ENCODE measurements around the gene LBHD1.
A peak's percentile ranks its signal among the peaks of the same experiment; 100 is the strongest.
"Not testable (repeated sequence)": the region's sequence is repeated elsewhere in the genome, so short reads cannot be mapped to it uniquely, and the experiment has no call there.

Gene LBHD1

GRCh38 chr11:62671608-62672389 is at the start of gene LBHD1, which contains the start of gene UQCC3:
Gene LBHD1, minus strand, starts transcription at chr11:62672267. Its CDS starts 2,236 bp downstream, at chr11:62670031.
Gene UQCC3, plus strand, starts transcription at chr11:62671673. Its CDS starts 73 bp downstream, at chr11:62671746.
- peak; percentile 86 to 88 for DNase-seq

GRCh38 chr11:62719302-62719978 is 47.4 kb upstream of the LBHD1 start:
- no peak for DNase-seq

GRCh38 chr11:62716816-62717215 is 44.7 kb upstream of the LBHD1 start:
- no peak for DNase-seq

GRCh38 chr11:62716206-62716605 is 44.1 kb upstream of the LBHD1 start:
- DNase-seq = no peak

GRCh38 chr11:62715150-62716130 is 43.4 kb upstream of the LBHD1 start:
- no peak for DNase-seq

- DNase-seq = no peak
Measured at GRCh38 chr11:62713343-62713742, 41.3 kb upstream of the LBHD1 start.

- DNase-seq = no peak
Measured at GRCh38 chr11:62712861-62713260, 40.8 kb upstream of the LBHD1 start.

- no peak for DNase-seq
Measured at GRCh38 chr11:62712276-62712812, 40.3 kb upstream of the LBHD1 start.

- no peak for DNase-seq
Measured at GRCh38 chr11:62710001-62710345, 37.9 kb upstream of the LBHD1 start.

GRCh38 chr11:62709247-62710000 is 37.4 kb upstream of the LBHD1 start:
- peak; percentile 97 to 98 for DNase-seq

- DNase-seq = no peak
Measured at GRCh38 chr11:62708793-62709192, 36.7 kb upstream of the LBHD1 start.

- DNase-seq = no peak
Measured at GRCh38 chr11:62708392-62708791, 36.3 kb upstream of the LBHD1 start.

GRCh38 chr11:62707277-62707861 is 35.3 kb upstream of the LBHD1 start, which contains the start of the genes BSCL2 and GNG3:
Gene BSCL2, minus strand, starts transcription at chr11:62707424. Its CDS starts 229 bp downstream, at chr11:62707195.
Gene GNG3, plus strand, starts transcription at chr11:62707676. Its CDS starts 620 bp downstream, at chr11:62708296.
- DNase-seq = no peak

GRCh38 chr11:62706850-62707247 is 34.8 kb upstream of the LBHD1 start:
- DNase-seq = no peak

- peak; percentile 77 to 82 for DNase-seq
Measured at GRCh38 chr11:62705880-62706849, 34.1 kb upstream of the LBHD1 start.

GRCh38 chr11:62705413-62705812 is 33.3 kb upstream of the LBHD1 start:
- peak in 1 of 2 experiments; percentile 23 for DNase-seq

GRCh38 chr11:62703921-62704320 is 31.9 kb upstream of the LBHD1 start:
- DNase-seq = not testable (repeated sequence)

GRCh38 chr11:62702246-62702645 is 30.2 kb upstream of the LBHD1 start:
- DNase-seq = no peak

- DNase-seq = peak; percentile 64 to 65
Measured at GRCh38 chr11:62694455-62695167, 22.5 kb upstream of the LBHD1 start.

Data from AML-193 (cell line).